WTC11 (cell line): ENCODE data around the gene TMX2. TPM values are rescaled to one million over a fixed set of nuclear protein-coding genes. Genes with fewer than 3 reads are reported as not detected.
A peak's percentile ranks its signal among the peaks of the same experiment; 100 is the strongest.

Experiments used
- ATAC-seq: fragments of 200-7000 bp; cut with Tn5 transposase; 2 replicates; pipeline ENCODE4 v1.10.0; 2021; ENCODE audit warnings: mild to moderate bottlenecking, moderate library complexity
- CTCF ChIA-PET: fragments of 300-600 bp; sonication (Branson Sonifier 250); formaldehyde crosslinking; loops from one replicate; lab custom pipeline; 2021; ENCODE audit warnings: antibody characterized with exemption; lab: Charles Lee
- POLR2A ChIA-PET: fragments of 350-600 bp; sonication (Branson Sonifier 250); formaldehyde crosslinking; loops from one replicate; lab custom pipeline; 2021; ENCODE audit warnings: antibody characterized with exemption; lab: Charles Lee
- DNase-seq: peaks from one replicate; pipeline ENCODE4 v3.0.0; 2021; ENCODE audit warnings: low spot score
- H3K27ac Mint-ChIP-seq: 2 replicates; pipeline ENCODE4 v1.8.0; 2021; ENCODE audit warnings: mixed read lengths
- H3K27me3 Mint-ChIP-seq: 2 replicates; pipeline ENCODE4 v1.8.0; 2021; ENCODE audit warnings: low read depth, mild to moderate bottlenecking, moderate library complexity, mixed read lengths
- H3K36me3 Mint-ChIP-seq: 2 replicates; pipeline ENCODE4 v1.8.0; 2021; ENCODE audit warnings: mixed read lengths
- H3K4me1 Mint-ChIP-seq: 2 replicates; pipeline ENCODE4 v1.8.0; 2022; ENCODE audit warnings: mixed read lengths
- H3K4me3 Mint-ChIP-seq: 2 replicates; pipeline ENCODE4 v1.8.0; 2021; ENCODE audit warnings: mild to moderate bottlenecking, moderate library complexity, mixed read lengths
- H3K9me3 Mint-ChIP-seq: 2 replicates; pipeline ENCODE4 v1.8.0; 2021; ENCODE audit warnings: mixed read lengths
- ATF6 ChIP-seq: sonication (generic); formaldehyde crosslinking; IDR thresholded peaks from 2 replicates; pipeline ENCODE4 v1.8.1; 2023; ENCODE audit warnings: mild to moderate bottlenecking, missing genetic modification reagents
- E2F4 ChIP-seq: sonication (generic); formaldehyde crosslinking; IDR thresholded peaks from 2 replicates; pipeline ENCODE4 v1.8.1; 2022; ENCODE audit warnings: low read depth, mild to moderate bottlenecking, moderate library complexity, missing genetic modification reagents, borderline replicate concordance
- FOXP1 ChIP-seq: sonication (generic); formaldehyde crosslinking; IDR thresholded peaks from 2 replicates; pipeline ENCODE4 v1.8.0; 2022; ENCODE audit warnings: missing genetic modification reagents, mild to moderate bottlenecking, moderate library complexity, borderline replicate concordance
- FOXP4 ChIP-seq: sonication (generic); formaldehyde crosslinking; IDR thresholded peaks from 2 replicates; pipeline ENCODE4 v1.8.0; 2022; ENCODE audit warnings: mild to moderate bottlenecking, missing genetic modification reagents
- JUN ChIP-seq: sonication (generic); formaldehyde crosslinking; IDR thresholded peaks from 2 replicates; pipeline ENCODE4 v1.8.0; 2023; ENCODE audit warnings: mild to moderate bottlenecking, missing genetic modification reagents
- KAT7 ChIP-seq: sonication (generic); formaldehyde crosslinking; IDR thresholded peaks from 2 replicates; pipeline ENCODE4 v1.8.1; 2023; ENCODE audit warnings: missing genetic modification reagents, mild to moderate bottlenecking, borderline replicate concordance
- MLX ChIP-seq: sonication (generic); formaldehyde crosslinking; IDR thresholded peaks from 2 replicates; pipeline ENCODE4 v1.8.1; 2023; ENCODE audit warnings: mild to moderate bottlenecking, missing genetic modification reagents, moderate library complexity
- NFATC4 ChIP-seq: fragments of 250-450 bp; sonication (Bioruptor Pico); IDR thresholded peaks from 2 replicates; pipeline ENCODE4 v1.9.0; 2021; ENCODE audit warnings: mild to moderate bottlenecking
- NR3C1 ChIP-seq: sonication (generic); formaldehyde crosslinking; conservative IDR thresholded peaks from 2 replicates; pipeline ENCODE4 v1.8.1; 2023; ENCODE audit warnings: low read depth, mild to moderate bottlenecking, missing genetic modification reagents
- PRDM15 ChIP-seq: sonication (generic); formaldehyde crosslinking; IDR thresholded peaks from 2 replicates; pipeline ENCODE4 v1.8.0; 2022; ENCODE audit warnings: missing genetic modification reagents
- RELA ChIP-seq: sonication (generic); formaldehyde crosslinking; IDR thresholded peaks from 2 replicates; pipeline ENCODE4 v1.8.1; 2022; ENCODE audit warnings: missing genetic modification reagents, mild to moderate bottlenecking, borderline replicate concordance
- SOX15 ChIP-seq: fragments of 250-450 bp; sonication (Bioruptor Pico); IDR thresholded peaks from 2 replicates; pipeline ENCODE4 v1.9.0; 2021; ENCODE audit warnings: mild to moderate bottlenecking
- USF2 ChIP-seq: sonication (generic); formaldehyde crosslinking; IDR thresholded peaks from 2 replicates; pipeline ENCODE4 v1.8.1; 2023; ENCODE audit warnings: mild to moderate bottlenecking, missing genetic modification reagents, moderate library complexity
- ZBTB43 ChIP-seq: sonication (generic); formaldehyde crosslinking; IDR thresholded peaks from 2 replicates; pipeline ENCODE4 v1.8.1; 2023; ENCODE audit warnings: mild to moderate bottlenecking, missing genetic modification reagents
- ZMAT4 ChIP-seq: fragments of 250-450 bp; sonication (Bioruptor Pico); IDR thresholded peaks from 2 replicates; pipeline ENCODE4 v1.9.0; 2021; ENCODE audit warnings: mild to moderate bottlenecking
- ZNF219 ChIP-seq: sonication (generic); formaldehyde crosslinking; IDR thresholded peaks from 2 replicates; pipeline ENCODE4 v1.8.0; 2023; ENCODE audit warnings: missing genetic modification reagents, mild to moderate bottlenecking, borderline replicate concordance
- ZNF317 ChIP-seq: sonication (generic); formaldehyde crosslinking; IDR thresholded peaks from 2 replicates; pipeline ENCODE4 v1.8.1; 2023; ENCODE audit warnings: low read depth, mild to moderate bottlenecking, moderate library complexity, missing genetic modification reagents, borderline replicate concordance
- ZNF396 ChIP-seq: fragments of 250-450 bp; sonication (Bioruptor Pico); IDR thresholded peaks from 2 replicates; pipeline ENCODE4 v1.8.0; 2021; ENCODE audit warnings: mild to moderate bottlenecking, moderate library complexity, borderline replicate concordance
- ZNF416 ChIP-seq: fragments of 250-450 bp; sonication (Bioruptor Pico); IDR thresholded peaks from 2 replicates; pipeline ENCODE4 v1.9.0; 2021; ENCODE audit warnings: mild to moderate bottlenecking, inconsistent platforms
- ZNF512 ChIP-seq: sonication (generic); formaldehyde crosslinking; IDR thresholded peaks from 2 replicates; pipeline ENCODE4 v1.8.1; 2022; ENCODE audit warnings: missing genetic modification reagents, borderline replicate concordance
- total RNA-seq: library from RNA; stranded (reverse); gene quantifications from 3 replicates; pipeline ENCODE4 v1.2.3, GENCODE V29; 2021

The TMX2 gene
- total RNA-seq, 1 experiment from 2014 or later = 85.4 TPM

- ATAC-seq (no peak), DNase-seq (no peak)
- ChIA-PET POLR2A (interaction anchor here (0.6 to 9.0 kb wide), 3 partner anchors 8 to 24 kb away, joined by 3 to 188 read pairs (median 4); partner anchors contain the start of gene CTNND1), CTCF (interaction anchor here (0.6 to 4.7 kb wide), 4 partner anchors 16 to 99 kb away, joined by 3 to 61 read pairs (median 16); partner anchors contain the start of gene BTBD18)
- Mint-ChIP-seq H3K4me1 (peaks cover 88% of the 10 kb centered on the region), H3K27me3 (no peaks in the 10 kb centered on the region), H3K9me3 (no peaks in the 10 kb centered on the region), H3K4me3 (peak overlapping the region; percentile 29), H3K36me3 (no peaks in the 10 kb centered on the region), H3K27ac (peak overlapping the region; percentile 99)
- TF ChIP-seq SOX15 (CRISPR knock-in tag) = no peak
- TF ChIP-seq NFATC4 (CRISPR knock-in tag) = no peak
- TF ChIP-seq FOXP4 (CRISPR knock-in tag) = no peak
- no peak for TF ChIP-seq ZNF512 (CRISPR knock-in tag)
- no peak for TF ChIP-seq KAT7 (CRISPR knock-in tag)
- TF ChIP-seq RELA (CRISPR knock-in tag) = no peak
- no peak for TF ChIP-seq ZNF396
- TF ChIP-seq NR3C1 (CRISPR knock-in tag) = no peak
- no peak for TF ChIP-seq ZNF219 (CRISPR knock-in tag)
- no peak for TF ChIP-seq ZMAT4
- TF ChIP-seq ZBTB43 = no peak
- TF ChIP-seq ATF6 (CRISPR knock-in tag) = no peak
- no peak for TF ChIP-seq FOXP1 (CRISPR knock-in tag)
- TF ChIP-seq JUN (CRISPR knock-in tag) = no peak
- TF ChIP-seq ZNF416 = no peak
- no peak for TF ChIP-seq ZNF317 (CRISPR knock-in tag)
- TF ChIP-seq MLX (CRISPR knock-in tag) = no peak
- TF ChIP-seq E2F4 = no peak
- no peak for TF ChIP-seq USF2 (CRISPR knock-in tag)
- no peak for TF ChIP-seq PRDM15 (CRISPR knock-in tag)
Observed at GRCh38 chr11:57776577-57777210, 64.3 kb downstream of the TMX2 start.
